Ascending aorta (tissue), 2 donors: ENCODE results near the gene ZNRF3. TPM values are rescaled to one million over a fixed set of nuclear protein-coding genes. Genes with fewer than 3 reads are reported as not detected.

Source experiments
- DNase-seq, 2 donors: peaks; one replicate each; pipeline ENCODE4 v3.0.0-alpha.2; 2019; ENCODE audit warnings: low spot score in 2 of 2
- H3K27ac ChIP-seq, 2 donors: fragments of 200-600 bp; sonication (generic); one replicate each; pipeline ENCODE4 v1.5.1; 2016 to 2017; ENCODE audit warnings: mild to moderate bottlenecking in 1 of 2
- H3K27me3 ChIP-seq: fragments of 200-600 bp; sonication (generic); one replicate; pipeline ENCODE4 v1.5.1; 2017
- H3K36me3 ChIP-seq, 2 donors: fragments of 200-600 bp; sonication (generic); one replicate each; pipeline ENCODE4 v1.5.1; 2016
- H3K4me1 ChIP-seq, 2 donors: fragments of 200-600 bp; sonication (generic); one replicate each; pipeline ENCODE4 v1.5.1; 2016 to 2017; ENCODE audit warnings: mild to moderate bottlenecking in 1 of 2
- H3K4me3 ChIP-seq, 2 donors: fragments of 200-600 bp; sonication (generic); one replicate each; pipeline ENCODE4 v1.5.1; 2016 to 2017; ENCODE audit warnings: mild to moderate bottlenecking in 1 of 2
- H3K9me3 ChIP-seq, 2 donors: fragments of 200-600 bp; sonication (generic); one replicate each; pipeline ENCODE4 v1.5.1; 2016
- intact Hi-C: fragments of 100-400 bp; cut with DNase I; formaldehyde crosslinking; loops from one replicate; pipeline ENCODE4 v1.15.1; 2023
- total RNA-seq: library from RNA; depleted of rRNA; stranded (reverse); fragments of >200 nt; gene quantifications from one replicate; pipeline ENCODE4 v1.1.0, GENCODE V29; 2016
- TF ChIP-seq, protein P1 (sequence below), 3 experiments: fragments of 200-600 bp in 2 of 3; fragments of 450-650 bp in 1 of 3; sonication (generic) in 2 of 3; IDR thresholded peaks; one replicate each; pipeline ENCODE4 v1.5.1; 2016 to 2019; ENCODE audit warnings: antibody characterized with exemption in 3 of 3, mild to moderate bottlenecking in 1 of 3, moderate library complexity in 1 of 3

ZNRF3 gene
- total RNA-seq, 1 donor from 2014 or later, result 49.1 TPM

DNA sequence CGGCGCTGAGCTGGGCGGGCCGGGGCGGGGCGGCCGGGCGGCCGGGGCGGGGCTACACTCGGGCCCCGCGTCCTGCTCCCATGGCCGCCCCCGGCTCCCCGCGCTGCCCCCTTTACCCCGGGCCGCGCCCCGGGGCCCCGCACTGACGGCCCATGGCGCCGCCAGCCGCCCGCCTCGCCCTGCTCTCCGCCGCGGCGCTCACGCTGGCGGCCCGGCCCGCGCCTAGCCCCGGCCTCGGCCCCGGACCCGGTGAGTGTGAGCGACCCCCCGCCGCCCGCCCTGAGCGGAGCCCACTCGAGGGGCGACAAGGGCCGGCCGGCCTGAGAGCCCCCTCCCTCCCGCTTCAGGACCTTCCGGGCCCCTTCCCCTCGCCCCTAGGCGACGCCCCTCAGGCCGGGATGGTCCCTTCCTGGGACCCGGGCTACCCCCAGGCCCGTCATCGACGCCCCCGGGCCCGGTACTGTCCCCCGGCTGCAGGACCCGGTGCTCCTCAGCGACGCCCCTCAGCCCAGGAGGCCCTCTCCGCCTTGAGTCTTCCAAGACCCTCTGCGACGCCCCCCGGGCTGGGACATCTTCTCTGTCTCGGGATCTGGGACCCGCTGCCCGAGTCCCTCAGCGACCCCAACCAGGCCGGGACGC, 189.7 kb downstream of the ZNRF3 start, which contains the start of gene KREMEN1:
KREMEN1 (plus strand) TSS at position 57 of the 639 bp plus-strand sequence; CDS start at position 153, 96 bp downstream.
- Histone ChIP-seq H3K4me3 (peak within 1 kb of the TSS; percentile 72 to 91), H3K4me1 (peaks cover 0 to 14% of the 10 kb centered on the region in 2 donors), H3K36me3 (no peaks in the 10 kb centered on the region), H3K9me3 (no peaks in the 10 kb centered on the region), H3K27me3 (no peaks in the 10 kb centered on the region), H3K27ac (peak within 1 kb of the TSS in 1 of 2 donors; percentile 27)
- TF ChIP-seq, protein P1, sequence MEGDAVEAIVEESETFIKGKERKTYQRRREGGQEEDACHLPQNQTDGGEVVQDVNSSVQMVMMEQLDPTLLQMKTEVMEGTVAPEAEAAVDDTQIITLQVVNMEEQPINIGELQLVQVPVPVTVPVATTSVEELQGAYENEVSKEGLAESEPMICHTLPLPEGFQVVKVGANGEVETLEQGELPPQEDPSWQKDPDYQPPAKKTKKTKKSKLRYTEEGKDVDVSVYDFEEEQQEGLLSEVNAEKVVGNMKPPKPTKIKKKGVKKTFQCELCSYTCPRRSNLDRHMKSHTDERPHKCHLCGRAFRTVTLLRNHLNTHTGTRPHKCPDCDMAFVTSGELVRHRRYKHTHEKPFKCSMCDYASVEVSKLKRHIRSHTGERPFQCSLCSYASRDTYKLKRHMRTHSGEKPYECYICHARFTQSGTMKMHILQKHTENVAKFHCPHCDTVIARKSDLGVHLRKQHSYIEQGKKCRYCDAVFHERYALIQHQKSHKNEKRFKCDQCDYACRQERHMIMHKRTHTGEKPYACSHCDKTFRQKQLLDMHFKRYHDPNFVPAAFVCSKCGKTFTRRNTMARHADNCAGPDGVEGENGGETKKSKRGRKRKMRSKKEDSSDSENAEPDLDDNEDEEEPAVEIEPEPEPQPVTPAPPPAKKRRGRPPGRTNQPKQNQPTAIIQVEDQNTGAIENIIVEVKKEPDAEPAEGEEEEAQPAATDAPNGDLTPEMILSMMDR (IDR thresholded peaks at IDR 0.05), result no peak
- DNase-seq, result no peak
- intact Hi-C loops, result loop anchor here (5.0 kb wide), 1 partner anchor 79 kb away; no protein-coding TSS in a partner anchor

DNA sequence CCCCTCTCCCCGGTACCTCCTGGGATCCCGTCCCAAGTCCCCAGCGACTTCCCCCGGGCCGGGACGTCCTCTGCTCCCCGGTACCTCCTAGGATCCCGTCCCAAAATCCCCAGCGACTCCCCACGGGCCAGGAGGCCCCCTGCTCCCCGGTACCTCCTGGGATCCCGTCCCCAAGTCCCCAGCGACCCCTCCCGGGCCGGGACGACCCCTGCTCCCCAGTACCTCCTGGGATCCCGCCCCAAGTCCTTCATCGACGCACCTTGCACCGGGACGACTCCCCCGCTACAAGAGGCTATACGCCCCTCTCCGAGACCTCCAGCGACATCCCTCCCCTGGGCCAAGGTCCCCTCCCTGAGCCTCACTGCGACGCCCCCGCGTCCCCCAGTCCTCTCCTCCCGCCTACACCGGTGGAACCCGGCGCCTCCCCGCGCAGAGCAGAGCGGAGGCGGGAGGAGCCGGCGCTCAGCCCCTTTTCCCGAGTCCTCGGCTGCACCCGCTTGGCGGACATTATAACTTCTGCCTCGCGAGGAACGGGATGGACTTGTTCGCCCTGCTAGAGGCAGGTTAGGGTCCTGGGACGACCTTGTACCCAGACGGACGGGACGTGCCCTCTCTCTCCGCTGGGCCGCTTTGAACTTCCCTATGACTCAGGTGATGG, 190.4 kb downstream of the ZNRF3 start:
- Histone ChIP-seq H3K4me1 (peaks cover 0 to 14% of the 10 kb centered on the region in 2 donors), H3K27ac (peak overlapping the region in 1 of 2 donors; percentile 27), H3K4me3 (peak overlapping the region; percentile 72 to 91), H3K27me3 (no peaks in the 10 kb centered on the region), H3K36me3 (no peaks in the 10 kb centered on the region), H3K9me3 (no peaks in the 10 kb centered on the region)
- intact Hi-C loops, result loop anchor here (5.0 kb wide), 1 partner anchor 79 kb away; no protein-coding TSS in a partner anchor
- peak in 1 of 2 donors; percentile 70 for DNase-seq
- TF ChIP-seq, protein P1 (IDR thresholded peaks at IDR 0.05), result no peak

DNA sequence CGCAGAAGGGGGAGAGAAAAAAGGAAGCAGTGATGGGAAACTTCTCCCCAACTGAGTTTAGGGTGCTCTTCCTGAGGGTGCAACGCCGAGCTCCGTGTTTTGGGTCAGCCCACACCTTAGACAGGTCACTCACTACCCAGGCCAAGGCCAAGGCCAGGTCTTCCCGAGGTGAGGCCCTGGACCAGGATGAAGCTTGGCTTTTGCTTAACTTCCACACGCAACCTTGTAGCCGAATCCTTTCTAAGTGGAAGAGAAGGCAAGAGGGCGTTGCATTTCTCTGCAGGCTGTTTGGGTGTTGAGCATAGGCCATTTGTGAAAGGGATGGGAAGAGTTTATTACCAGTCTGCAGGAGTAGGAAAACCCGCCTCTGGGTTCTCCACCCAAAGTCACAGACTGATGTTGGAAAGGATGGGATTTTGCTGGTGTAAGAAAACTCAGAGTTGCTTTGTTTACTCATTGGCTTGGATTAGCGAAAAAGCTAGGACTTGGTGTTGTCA, 191.0 kb downstream of the ZNRF3 start:
- TF ChIP-seq, protein P1 (IDR thresholded peaks at IDR 0.05), result no peak
- H3K4me1 ChIP-seq, result peaks cover 0 to 14% of the 10 kb centered on the region in 2 donors
- no peak overlapping the region for H3K27ac ChIP-seq
- no peaks in the 10 kb centered on the region for H3K27me3 ChIP-seq
- no peak for DNase-seq
- peak overlapping the region in 1 of 2 donors; percentile 91 for H3K4me3 ChIP-seq
- H3K9me3 ChIP-seq, result no peaks in the 10 kb centered on the region
- H3K36me3 ChIP-seq, result no peaks in the 10 kb centered on the region
- intact Hi-C loops, result loop anchor here (5.0 kb wide), 1 partner anchor 78 kb away; no protein-coding TSS in a partner anchor

DNA sequence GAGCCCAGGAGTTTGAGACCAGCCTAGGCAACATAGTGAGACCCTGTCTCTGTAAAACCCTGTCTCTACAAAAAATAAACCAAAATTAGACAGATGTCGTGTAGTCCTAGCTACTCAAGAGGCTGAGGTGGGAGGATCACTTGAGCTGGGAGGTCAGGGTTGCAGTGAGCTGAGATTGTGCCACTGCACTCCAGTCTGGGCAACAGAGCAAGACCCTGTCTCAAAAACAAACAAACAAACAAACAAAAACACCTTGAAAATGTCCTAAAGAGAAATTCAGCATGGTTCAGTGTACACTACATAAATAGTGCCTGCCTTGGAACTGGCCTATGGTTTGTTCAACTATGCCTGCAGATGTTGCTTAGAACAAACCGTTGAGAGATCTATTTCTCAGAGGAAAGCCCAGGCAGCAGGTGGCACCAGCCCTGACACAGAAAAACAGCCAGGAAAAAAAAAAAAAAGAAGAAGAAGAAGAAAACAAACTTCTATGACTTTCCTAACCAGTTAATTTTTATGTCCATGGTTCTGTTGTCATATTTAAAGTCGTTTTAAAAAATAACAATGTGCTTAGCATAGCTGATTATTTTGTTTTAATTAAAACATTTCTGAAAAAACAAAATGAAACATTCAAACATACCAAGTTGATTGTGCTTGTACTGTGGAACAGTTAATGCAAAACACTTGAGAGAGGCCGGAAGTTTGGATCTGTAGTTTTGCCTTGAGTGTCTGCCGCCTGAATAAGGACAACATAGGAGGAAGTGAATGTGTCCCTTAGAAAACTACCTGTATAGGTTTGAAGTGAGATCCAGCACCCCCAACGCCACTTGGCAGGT, 194.9 kb downstream of the ZNRF3 start:
- Histone ChIP-seq H3K27ac (no peak overlapping the region), H3K27me3 (no peaks in the 10 kb centered on the region), H3K4me3 (no peak overlapping the region), H3K4me1 (no peaks in the 10 kb centered on the region), H3K36me3 (no peaks in the 10 kb centered on the region), H3K9me3 (no peaks in the 10 kb centered on the region)
- DNase-seq, result no peak
- TF ChIP-seq, protein P1 (IDR thresholded peaks at IDR 0.05), result no peak
- intact Hi-C loops, result no loop called here

DNA sequence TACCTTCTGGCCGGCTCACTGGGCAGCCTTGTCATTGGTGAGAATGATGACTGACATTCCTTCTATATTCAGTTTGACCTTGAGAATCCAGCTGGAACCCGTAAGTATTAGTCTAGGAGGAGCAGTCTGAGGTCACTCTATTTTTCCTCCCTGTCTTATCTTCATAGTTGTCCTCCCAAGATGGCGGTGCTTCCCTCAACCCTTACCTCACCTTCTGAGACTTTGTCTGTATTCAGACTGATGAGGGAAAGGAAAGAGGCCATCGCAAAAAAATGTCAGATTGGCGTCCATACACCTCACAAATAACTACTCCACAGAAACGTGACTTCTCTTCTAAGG, 195.5 kb downstream of the ZNRF3 start:
- Histone ChIP-seq H3K4me1 (no peaks in the 10 kb centered on the region), H3K9me3 (no peaks in the 10 kb centered on the region), H3K27ac (no peak overlapping the region), H3K36me3 (no peaks in the 10 kb centered on the region), H3K4me3 (no peak overlapping the region), H3K27me3 (no peaks in the 10 kb centered on the region)
- intact Hi-C loops, result no loop called here
- TF ChIP-seq, protein P1 (IDR thresholded peaks at IDR 0.05), result no peak
- DNase-seq, result no peak
